Measurements from ENCODE around the gene RASSF9. TPM values are rescaled to one million over a fixed set of nuclear protein-coding genes. Genes with fewer than 3 reads are reported as not detected.

The RASSF9 gene
- total RNA-seq, 2 donors from 2014 or later: 5.7 to 6.2 TPM

DNA sequence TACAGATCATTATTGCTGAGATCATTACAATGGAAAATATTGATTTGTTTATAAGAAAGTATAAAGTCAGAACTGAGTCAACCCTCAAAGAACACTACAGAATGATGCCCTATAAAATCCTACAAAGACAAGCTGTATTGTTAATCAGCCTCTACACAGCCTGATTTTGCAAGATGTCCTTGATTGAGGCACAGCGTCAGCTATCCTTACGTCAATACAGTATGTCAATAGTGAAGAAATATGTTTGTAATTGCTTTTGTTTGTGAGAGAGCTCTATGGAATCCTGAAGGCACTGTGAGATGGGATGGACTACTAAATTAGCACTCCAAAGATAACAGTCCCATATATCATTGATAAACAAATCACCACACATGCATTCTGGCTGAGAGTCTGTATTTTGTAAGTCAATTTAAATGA is 70.7 kb downstream of the RASSF9 start:
- no peak for DNase-seq (ENCODE audit: low spot score)
- intact Hi-C loops (cut with DNase I): no loop called here

DNA sequence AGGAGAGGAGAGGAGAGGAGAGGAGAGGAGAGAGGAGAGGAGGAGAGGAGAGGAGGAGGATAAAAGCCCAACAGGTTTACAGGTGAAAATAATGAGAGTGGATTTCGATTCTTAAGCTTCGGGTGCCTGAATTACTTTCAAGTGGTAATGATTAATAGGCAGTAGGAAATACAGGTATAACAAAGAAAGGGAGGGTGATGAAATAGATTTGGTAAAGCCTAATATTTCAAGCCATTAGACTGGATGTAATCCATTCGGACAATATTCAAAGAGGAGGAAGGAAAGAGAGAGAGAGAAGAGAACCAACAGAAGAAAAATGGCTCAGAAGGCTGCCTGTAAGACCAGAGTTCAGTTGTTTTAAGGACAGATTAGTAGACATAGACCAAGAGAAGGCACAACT is 76.6 kb downstream of the RASSF9 start:
- no peak for DNase-seq (ENCODE audit: low spot score)
- intact Hi-C loops (cut with DNase I): no loop called here

DNA sequence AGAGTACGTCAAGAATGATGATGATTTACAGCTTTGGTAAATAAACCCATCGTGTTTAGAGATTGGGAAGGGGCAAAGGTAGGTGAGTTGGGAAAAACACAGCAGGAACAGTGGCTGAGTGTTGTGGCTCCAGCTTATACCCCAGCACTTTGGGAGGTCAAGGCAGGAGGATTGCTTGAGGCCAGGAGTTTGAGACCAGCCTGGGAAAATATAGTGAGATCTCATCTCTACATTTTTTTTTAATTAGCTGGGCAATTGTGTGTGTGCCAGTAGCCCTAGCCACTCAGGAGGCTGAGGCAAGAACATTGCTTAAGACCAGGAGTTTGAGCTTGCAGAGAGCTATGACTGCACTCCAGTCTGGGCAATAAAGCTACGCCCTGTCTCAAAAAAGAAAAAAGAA is 77.1 kb downstream of the RASSF9 start:
- no peak for DNase-seq (ENCODE audit: low spot score)
- intact Hi-C loops (cut with DNase I): no loop called here

DNA sequence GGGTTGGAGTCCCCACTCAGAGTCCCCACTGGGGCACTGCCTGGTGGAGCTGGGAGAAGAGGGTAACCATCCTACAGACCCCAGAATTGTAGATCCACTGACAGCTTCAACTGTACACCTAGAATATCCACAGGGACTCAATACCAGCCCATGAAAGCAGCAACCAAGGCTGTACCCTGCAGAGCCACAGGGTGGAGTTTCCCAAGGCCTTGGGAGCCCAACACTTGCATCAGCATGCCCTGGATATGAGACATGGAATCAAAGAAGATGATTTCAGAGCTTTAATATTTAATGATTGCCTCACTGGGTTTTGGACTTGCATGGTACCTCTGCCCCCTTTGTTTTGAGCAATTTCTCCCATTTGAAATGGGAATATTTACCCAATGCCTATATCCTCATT is 80.4 kb downstream of the RASSF9 start:
- intact Hi-C loops (cut with DNase I): no loop called here
- DNase-seq (ENCODE audit: low spot score): no peak

Other genes starting within 250 kb of the RASSF9 start
- 1 to 10 TPM; 1.4 to 2.4 TPM for gene NTS, start 37.9 kb upstream of the RASSF9 start, total RNA-seq

Measured in posterior vena cava (tissue), 2 donors.